Activated CD8-positive, alpha-beta memory T cell treated with anti-CD3 and anti-CD28 coated beads, Interleukin-2, amount 10 ng/mL, durations not matched to agents 7 days and 5 days (primary cell): ENCODE results near the gene YPEL2. TPM values are rescaled to one million over a fixed set of nuclear protein-coding genes. Genes with fewer than 3 reads are reported as not detected.

Source experiments
- ATAC-seq: fragments of 150-1000 bp; cut with Tn5 transposase; one replicate; pipeline ENCODE4 v1.10.0; 2021; ENCODE audit warnings: moderate library complexity
- CTCF ChIA-PET: fragments of 350-600 bp; sonication (Branson Sonifier 250); formaldehyde crosslinking; loops from one replicate; lab custom pipeline; 2021; ENCODE audit warnings: antibody characterized with exemption; lab: Charles Lee
- DNase-seq: peaks from one replicate; pipeline ENCODE4 v3.0.0-alpha.2; 2020
- H3K27ac Mint-ChIP-seq: one replicate; pipeline ENCODE4 v1.8.0; 2021; ENCODE audit warnings: mild to moderate bottlenecking, mixed read lengths
- H3K27me3 Mint-ChIP-seq: one replicate; pipeline ENCODE4 v1.8.0; 2021; ENCODE audit warnings: mixed read lengths
- H3K36me3 Mint-ChIP-seq: one replicate; pipeline ENCODE4 v1.8.0; 2021; ENCODE audit warnings: mild to moderate bottlenecking, mixed read lengths
- H3K4me1 Mint-ChIP-seq: one replicate; pipeline ENCODE4 v1.8.0; 2021; ENCODE audit warnings: mixed read lengths
- H3K4me3 Mint-ChIP-seq: one replicate; pipeline ENCODE4 v1.8.0; 2021; ENCODE audit warnings: mild to moderate bottlenecking, moderate library complexity, mixed read lengths
- H3K9me3 Mint-ChIP-seq: one replicate; pipeline ENCODE4 v1.8.0; 2022; ENCODE audit warnings: low read depth, mixed read lengths
- microRNA-seq: library from miRNA; unstranded; fragments of <30 nt; microRNA quantifications from one replicate; pipeline ENCODE4 v1.2.0, GENCODE V29; 2022
- total RNA-seq, 2 experiments: library from RNA; stranded (reverse); gene quantifications; one replicate each; pipeline ENCODE4 v1.2.3, GENCODE V29; 2021

The YPEL2 gene
- total RNA-seq, 2 experiments from 2014 or later, result 9.9 to 12.3 TPM

GRCh38 chr17:59440757-59441463 lies 109.5 kb downstream of the YPEL2 start:
- Mint-ChIP-seq H3K27me3 (no peaks in the 10 kb centered on the region), H3K4me1 (peaks cover 59% of the 10 kb centered on the region), H3K36me3 (peaks cover 4% of the 10 kb centered on the region), H3K27ac (peak overlapping the region; percentile 91), H3K9me3 (no peaks in the 10 kb centered on the region), H3K4me3 (peak overlapping the region; percentile 70)
- CTCF ChIA-PET, result interaction anchor here (0.7 to 12.9 kb wide), 31 partner anchors 8 to 230 kb away, joined by 3 to 205 read pairs (median 5); partner anchors contain the start of genes GDPD1 and YPEL2
- ATAC-seq (peak; percentile 99), DNase-seq (peak; percentile 95)

GRCh38 chr17:59441464-59442096 lies 110.1 kb downstream of the YPEL2 start:
- peaks cover 54% of the 10 kb centered on the region for H3K4me1 Mint-ChIP-seq
- peaks cover 4% of the 10 kb centered on the region for H3K36me3 Mint-ChIP-seq
- H3K27me3 Mint-ChIP-seq, result no peaks in the 10 kb centered on the region
- ATAC-seq (no peak), DNase-seq (no peak)
- CTCF ChIA-PET, result interaction anchor here (0.7 to 12.9 kb wide), 28 partner anchors 9 to 231 kb away, joined by 3 to 205 read pairs (median 5); partner anchors contain the start of genes GDPD1 and YPEL2
- no peaks in the 10 kb centered on the region for H3K9me3 Mint-ChIP-seq
- peak overlapping the region; percentile 70 for H3K4me3 Mint-ChIP-seq
- H3K27ac Mint-ChIP-seq, result peak overlapping the region; percentile 91

GRCh38 chr17:59443106-59443505 lies 111.7 kb downstream of the YPEL2 start:
- no peaks in the 10 kb centered on the region for H3K36me3 Mint-ChIP-seq
- H3K27ac Mint-ChIP-seq, result no peak overlapping the region
- no peaks in the 10 kb centered on the region for H3K9me3 Mint-ChIP-seq
- H3K27me3 Mint-ChIP-seq, result no peaks in the 10 kb centered on the region
- H3K4me3 Mint-ChIP-seq, result no peak overlapping the region
- peaks cover 39% of the 10 kb centered on the region for H3K4me1 Mint-ChIP-seq
- ATAC-seq (no peak), DNase-seq (no peak)
- CTCF ChIA-PET, result interaction anchor here (0.9 to 12.9 kb wide), 10 partner anchors 16 to 594 kb away, joined by 3 to 205 read pairs (median 8); partner anchors contain the start of genes GDPD1 and YPEL2

Small RNA genes lying within 50 kb of the gene (microRNA-seq; reads per million reads assigned to microRNA genes)
- gene MIR4729, result not detected

Other genes starting within 250 kb of the YPEL2 start
- 10 to 100 TPM; 29.3 to 37.7 TPM for gene TRIM37, start 224.8 kb upstream of the YPEL2 start, total RNA-seq
- 10 to 100 TPM; 77.8 to 78.0 TPM for gene SKA2, start 176.5 kb upstream of the YPEL2 start, total RNA-seq
- gene PRR11, start 175.9 kb upstream of the YPEL2 start, total RNA-seq, result 10 to 100 TPM; 65.4 to 69.8 TPM
- 10 to 100 TPM; 15.2 to 21.7 TPM for gene SMG8, start 121.6 kb upstream of the YPEL2 start, total RNA-seq
- gene GDPD1, start 111.1 kb upstream of the YPEL2 start, total RNA-seq, result 1 to 10 TPM; 2.5 to 2.9 TPM
- gene DHX40, start 234.0 kb downstream of the YPEL2 start, total RNA-seq, result 10 to 100 TPM; 17.1 to 18.0 TPM